HG03039 (cell line): Measurements from ENCODE around the gene SLC29A1.

Experiments used
- ATAC-seq: cut with Tn5 transposase; IDR thresholded peaks from one replicate; pipeline ENCODE4 v1.9.1; 2021; ENCODE audit warnings: mild to moderate bottlenecking, moderate library complexity; ENCODE audit not compliant: unreplicated experiment

Gene SLC29A1

GRCh38 chr6:44251576-44252524 is 28.5 kb downstream of the SLC29A1 start:
- ATAC-seq, result no peak

GRCh38 chr6:44253307-44254101 is 30.1 kb downstream of the SLC29A1 start:
- ATAC-seq, result no peak

- no peak for ATAC-seq
Measured at GRCh38 chr6:44254191-44255104, 31.1 kb downstream of the SLC29A1 start.

GRCh38 chr6:44255105-44255808 is 31.9 kb downstream of the SLC29A1 start:
- no peak for ATAC-seq

GRCh38 chr6:44255871-44256774 is 32.7 kb downstream of the SLC29A1 start:
- ATAC-seq, result no peak

- ATAC-seq, result no peak
Measured at GRCh38 chr6:44256775-44257024, 33.3 kb downstream of the SLC29A1 start.

GRCh38 chr6:44257025-44257752 is 33.8 kb downstream of the SLC29A1 start, which contains the start of gene SLC35B2:
Gene SLC35B2, minus strand, starts transcription at chr6:44257528. Its CDS starts 118 bp downstream, at chr6:44257410.
- ATAC-seq, result peak; percentile 39

- peak; percentile 7 for ATAC-seq
Measured at GRCh38 chr6:44257753-44258324, 34.4 kb downstream of the SLC29A1 start.

- no peak for ATAC-seq
Measured at GRCh38 chr6:44258325-44258863, 35.0 kb downstream of the SLC29A1 start.

GRCh38 chr6:44258921-44259320 is 35.5 kb downstream of the SLC29A1 start:
- no peak for ATAC-seq

GRCh38 chr6:44260011-44260410 is 36.6 kb downstream of the SLC29A1 start:
- ATAC-seq, result no peak

GRCh38 chr6:44260451-44261297 is 37.3 kb downstream of the SLC29A1 start:
- no peak for ATAC-seq

GRCh38 chr6:44261581-44261980 is 38.2 kb downstream of the SLC29A1 start:
- no peak for ATAC-seq

GRCh38 chr6:44262467-44263353 is 39.3 kb downstream of the SLC29A1 start:
- no peak for ATAC-seq

- ATAC-seq, result no peak
Measured at GRCh38 chr6:44263354-44264100, 40.1 kb downstream of the SLC29A1 start.
